Activated CD4-positive, alpha-beta T cell treated with anti-CD3 and anti-CD28 coated beads, Interleukin-2, Interleukin-6, amounts not matched to agents 100 ng/mL and 50 ng/mL, durations not matched to agents 16 hours and 8 hours (primary cell): ENCODE results near the gene PACSIN1.

Experiments
- DNase-seq: peaks from one replicate; pipeline ENCODE4 v3.0.0-alpha.2; 2020

PACSIN1 gene

GRCh38 chr6:34565722-34566137 lies 99.9 kb downstream of the PACSIN1 start:
- no peak for DNase-seq

DNA sequence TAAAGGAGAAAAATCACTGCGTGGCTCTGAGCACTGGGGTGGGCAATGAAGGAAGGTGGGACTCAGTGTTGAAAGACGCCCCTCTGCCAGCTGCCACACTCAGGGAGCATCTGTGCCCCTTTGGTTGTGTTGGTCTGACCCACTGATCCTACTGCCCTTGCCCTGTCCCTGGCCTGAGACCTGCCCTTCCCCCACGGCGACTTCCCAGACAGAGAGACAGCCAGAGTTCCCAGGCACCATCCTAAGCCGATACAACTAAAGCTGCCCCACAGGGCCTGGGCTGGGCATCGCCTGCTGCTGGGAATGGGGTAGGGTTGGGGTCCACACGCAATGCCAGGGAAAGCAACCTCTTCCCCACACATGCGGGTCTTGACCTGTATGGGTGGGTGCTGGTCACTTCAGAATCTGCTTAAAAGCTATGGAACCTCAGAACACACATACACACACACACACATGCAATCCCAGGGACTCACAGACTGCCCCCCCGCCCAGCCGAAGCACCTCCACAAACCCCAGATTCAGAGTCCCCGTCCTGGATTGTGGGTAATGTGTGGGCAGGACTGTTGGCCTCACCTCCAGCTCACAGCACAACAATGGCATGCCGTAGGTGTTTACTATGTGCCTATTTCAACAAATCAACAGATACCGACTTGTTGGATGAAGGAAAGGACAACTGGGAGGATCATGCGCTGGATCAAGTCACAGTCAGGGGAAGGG lies 101.1 kb downstream of the PACSIN1 start:
- no peak for DNase-seq

DNA sequence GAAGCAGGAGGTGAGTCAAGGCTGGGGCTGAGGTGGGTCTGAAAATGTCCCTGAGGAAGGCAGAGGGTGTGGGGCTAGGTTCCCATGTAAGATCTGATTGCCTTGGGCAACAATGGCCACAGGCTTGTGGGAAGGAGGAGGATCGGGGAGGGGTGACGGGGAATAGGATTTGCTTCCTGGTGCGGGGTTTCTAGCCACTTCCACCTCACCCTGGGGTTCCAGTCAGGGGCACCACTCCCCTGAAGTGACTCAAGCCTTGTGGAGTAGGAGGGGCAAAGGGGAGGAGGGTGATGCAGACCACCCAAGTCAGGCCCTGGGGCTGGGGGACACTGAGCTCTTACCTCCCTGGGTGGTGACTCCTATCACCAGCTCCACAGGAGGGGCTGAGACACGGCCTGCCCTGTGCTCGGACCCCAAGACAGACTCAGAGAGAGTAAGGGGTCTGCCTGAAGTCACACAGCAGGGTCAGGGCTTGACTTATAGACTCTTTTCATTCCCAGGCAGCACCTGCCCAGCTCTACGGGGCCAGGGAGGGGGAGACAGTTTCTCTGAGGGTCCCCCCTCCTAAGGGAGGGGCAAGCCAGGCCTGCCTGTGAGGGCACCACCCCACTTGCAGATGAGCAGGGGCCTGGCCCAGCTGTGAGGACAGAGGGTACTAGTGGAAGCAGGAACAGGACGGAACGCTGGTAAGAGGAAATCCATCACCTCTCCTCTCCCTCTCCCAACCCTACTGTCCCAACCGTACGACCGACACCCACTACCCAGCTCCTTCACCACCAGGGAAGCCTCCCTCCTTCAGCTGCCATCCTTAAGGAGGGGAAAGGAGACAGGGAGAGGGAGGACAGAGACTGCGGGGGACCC lies 102.7 kb downstream of the PACSIN1 start:
- no peak for DNase-seq

DNA sequence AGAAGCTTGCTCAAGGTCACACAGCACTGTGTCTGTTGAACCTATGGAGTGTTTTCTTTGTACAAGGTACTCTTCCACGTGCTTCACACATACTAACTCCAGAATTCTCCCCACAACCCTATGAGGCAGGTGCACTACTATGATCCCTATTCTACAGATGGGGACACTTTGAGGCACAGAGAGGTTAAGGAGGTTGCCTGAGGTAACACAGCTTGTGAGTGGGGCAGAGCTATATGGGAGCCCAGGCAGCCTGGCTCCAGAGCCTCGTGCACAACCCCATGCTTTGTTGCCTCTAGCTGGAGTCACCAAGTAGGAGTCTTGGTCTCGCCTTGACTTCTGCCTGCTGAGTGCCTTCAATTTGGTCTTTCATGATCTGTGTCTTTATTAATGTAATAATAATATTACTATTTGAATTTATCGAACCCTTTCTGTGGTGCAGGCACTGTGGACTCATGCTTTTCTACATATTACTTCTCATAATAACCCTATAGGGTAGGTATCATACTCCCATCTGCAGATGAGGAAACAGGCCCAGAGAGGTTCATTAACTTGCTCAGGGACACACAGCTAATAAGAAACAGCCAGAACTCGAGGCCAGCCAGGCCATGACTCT lies 103.6 kb downstream of the PACSIN1 start:
- DNase-seq = no peak

DNA sequence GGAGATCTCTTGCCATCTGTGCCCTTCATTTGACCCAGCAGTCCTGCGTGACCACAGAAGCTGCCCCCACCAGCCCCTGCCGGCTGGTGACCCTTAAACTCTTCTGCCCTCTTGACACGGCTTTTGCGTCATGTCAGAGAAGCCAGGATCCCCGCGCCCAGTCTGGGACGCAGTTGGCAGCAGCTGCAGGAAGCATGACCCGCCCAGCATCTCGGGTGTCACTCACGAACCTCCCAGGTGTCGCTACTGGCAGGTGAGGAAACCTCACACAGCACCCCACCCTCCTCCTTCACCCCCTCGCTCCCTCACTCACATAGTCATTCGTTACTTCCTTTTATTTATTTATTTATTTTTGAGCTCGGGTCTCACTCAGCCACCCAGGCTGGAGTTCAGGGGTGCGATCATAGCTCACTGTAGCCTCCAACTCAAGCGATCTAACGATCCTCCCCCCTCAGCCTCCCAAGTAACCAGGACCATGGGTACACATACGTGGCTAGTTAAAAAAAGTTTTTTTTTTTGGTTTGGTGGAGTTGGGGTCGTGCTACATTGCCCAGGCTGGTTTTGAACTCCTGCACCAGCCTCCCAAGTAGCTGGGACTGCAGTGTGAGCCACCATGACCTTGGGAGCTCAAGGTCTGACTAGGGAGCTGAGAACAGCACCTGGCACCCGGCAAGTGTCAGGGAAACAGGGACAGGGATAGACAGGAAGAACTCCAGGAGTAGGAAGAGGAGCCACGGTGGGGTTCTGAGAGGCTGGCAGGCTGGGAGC lies 104.4 kb downstream of the PACSIN1 start:
- no peak for DNase-seq

DNA sequence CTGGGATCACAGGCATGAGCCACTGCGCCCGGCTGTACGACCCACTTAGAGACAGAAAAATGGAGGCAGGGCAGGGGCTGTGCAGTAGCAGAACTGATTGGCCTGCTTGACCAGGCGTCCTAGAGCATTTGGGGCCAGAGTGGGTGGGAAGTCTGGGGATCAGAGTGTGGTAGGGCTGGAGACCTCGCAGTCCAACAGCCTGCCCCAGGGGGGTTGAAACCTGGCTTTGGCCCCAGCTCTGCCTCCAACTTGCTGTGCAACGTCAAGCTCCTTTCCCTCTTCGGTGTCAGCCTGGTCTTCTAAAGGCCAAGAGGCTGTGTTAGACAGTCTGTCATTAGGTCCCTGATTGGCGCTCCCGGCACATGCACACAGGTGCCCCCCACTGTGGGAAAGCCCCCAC lies 105.5 kb downstream of the PACSIN1 start:
- DNase-seq = no peak

GRCh38 chr6:34572021-34572420 lies 106.1 kb downstream of the PACSIN1 start:
- DNase-seq = no peak

DNA sequence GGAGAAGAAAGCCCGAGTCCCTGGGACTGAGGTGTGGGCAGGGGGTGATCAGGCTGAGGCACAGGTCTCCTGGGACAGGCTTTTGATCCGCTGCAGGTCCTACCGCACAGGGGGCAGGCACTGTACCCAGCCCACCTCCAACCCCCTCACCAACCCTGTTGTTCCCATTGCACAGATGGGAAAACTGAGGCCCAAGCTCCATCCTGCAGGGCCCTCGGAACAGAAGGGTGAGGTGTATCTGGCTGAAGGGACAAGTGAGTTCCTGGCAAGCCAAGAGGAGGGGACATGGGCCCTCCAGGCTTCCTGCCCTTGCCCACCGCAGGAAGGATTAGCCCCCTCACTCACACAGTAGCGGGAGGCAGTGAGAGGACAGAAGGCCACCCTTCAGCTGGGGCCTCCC lies 106.7 kb downstream of the PACSIN1 start:
- no peak for DNase-seq

GRCh38 chr6:34573567-34574183 lies 107.8 kb downstream of the PACSIN1 start:
- no peak for DNase-seq

GRCh38 chr6:34574647-34575293 lies 108.9 kb downstream of the PACSIN1 start:
- DNase-seq = no peak

DNA sequence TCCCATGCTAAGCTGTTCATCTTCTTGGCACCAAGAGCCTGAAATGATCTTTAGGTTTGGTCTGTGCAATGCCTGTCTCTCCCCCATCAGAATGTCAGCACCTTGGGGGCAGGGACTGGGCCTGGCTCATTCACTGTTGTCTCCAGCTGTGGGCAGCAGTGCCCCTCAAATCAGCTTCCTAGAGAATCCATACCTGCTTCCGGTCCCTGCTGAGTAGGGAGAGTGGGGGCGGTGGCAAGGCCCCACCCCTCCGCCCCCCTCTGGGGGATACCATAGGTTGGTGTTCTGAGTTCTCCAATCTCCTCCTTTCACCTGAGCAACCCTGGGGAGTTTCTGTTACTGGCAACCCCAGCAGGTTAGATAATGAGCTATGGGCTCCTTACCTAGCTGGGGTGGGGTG lies 109.5 kb downstream of the PACSIN1 start:
- no peak for DNase-seq

DNA sequence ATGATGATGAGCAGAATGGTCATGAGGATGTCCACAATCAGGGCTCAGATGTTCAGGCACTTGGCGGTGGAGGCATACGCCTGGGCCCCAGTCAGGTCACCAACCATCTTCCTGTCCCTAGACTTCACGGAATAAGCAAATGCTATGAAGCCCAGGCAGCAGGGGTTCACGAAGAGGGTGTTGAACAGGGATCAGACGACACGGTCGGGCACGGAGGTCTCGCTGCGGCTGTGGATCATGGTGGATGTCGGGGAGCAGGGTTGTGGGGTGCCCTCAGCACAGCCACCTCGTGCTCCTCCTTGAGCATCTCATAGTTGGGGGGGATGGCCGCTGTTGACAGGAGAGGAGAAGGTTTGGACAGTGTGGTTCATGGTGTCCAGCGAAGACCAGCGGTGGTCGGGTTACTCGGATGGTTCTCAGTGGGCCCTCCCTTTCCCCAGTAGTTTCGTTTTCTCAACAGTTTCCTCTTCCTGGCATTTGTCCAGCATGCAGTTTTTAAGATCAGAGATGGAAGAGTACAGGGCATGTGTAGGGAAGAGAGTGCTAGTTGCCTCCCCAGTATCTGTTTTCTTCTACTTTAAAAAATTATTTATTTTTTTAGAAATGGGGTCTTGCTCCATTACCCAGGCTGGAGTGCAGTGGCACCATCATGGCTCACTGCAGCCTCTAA lies 110.5 kb downstream of the PACSIN1 start:
- DNase-seq = no peak

- no peak for DNase-seq
Observed at GRCh38 chr6:34578445-34579262, 112.8 kb downstream of the PACSIN1 start.

DNA sequence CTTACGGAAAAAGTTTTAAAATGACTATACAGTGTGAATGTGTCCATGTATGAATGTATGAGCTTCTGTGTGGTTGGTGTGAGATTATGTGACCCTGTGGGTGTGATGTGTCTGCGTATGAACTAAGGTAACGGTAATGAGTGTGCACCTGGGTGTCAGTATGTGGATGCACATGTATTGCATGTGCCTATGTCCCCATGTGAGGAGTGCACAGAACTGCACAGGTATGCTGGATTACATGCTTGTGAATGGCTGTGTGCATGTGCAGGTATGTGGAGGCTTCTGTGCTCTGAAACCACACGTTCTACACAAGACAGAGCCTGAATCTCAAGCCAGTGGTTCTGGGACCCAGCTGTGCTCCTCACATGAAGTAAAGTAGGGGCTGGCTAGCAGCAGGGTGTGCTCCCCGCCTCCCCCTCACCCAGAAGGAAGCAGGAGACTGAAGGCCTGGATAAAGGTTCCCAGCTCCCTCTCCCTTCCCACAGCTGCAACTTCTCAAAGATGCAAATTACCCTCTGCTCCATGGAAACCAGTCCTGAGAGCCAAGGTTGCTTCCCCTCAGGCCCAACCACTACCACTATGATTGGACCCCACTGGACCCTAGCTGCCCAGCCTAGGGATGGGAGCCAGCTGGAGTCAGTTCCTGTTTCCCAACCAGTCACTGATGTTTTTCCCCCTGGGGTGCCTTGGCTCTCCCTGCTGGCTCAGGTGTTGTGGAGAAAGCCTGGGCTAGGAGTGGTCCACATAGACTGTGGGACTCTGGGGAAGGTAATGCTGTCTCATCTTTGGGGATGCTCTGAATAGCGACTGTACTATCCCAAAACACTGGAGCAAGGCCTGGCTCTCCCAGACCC lies 115.1 kb downstream of the PACSIN1 start:
- DNase-seq = no peak

- no peak for DNase-seq
Observed at GRCh38 chr6:34581561-34581920, 115.7 kb downstream of the PACSIN1 start.

- DNase-seq = no peak
Observed at GRCh38 chr6:34583461-34583860, 117.6 kb downstream of the PACSIN1 start.

GRCh38 chr6:34583861-34584604 lies 118.2 kb downstream of the PACSIN1 start:
- no peak for DNase-seq

GRCh38 chr6:34584694-34585093 lies 118.8 kb downstream of the PACSIN1 start:
- no peak for DNase-seq
